Activated T-helper 1 cell treated with anti-CD3 and anti-CD28 coated beads, Interleukin-12 subunit alpha, Interleukin-12 subunit beta, Interleukin-2, Interleukin-4 antibody, amounts not matched to agents 30 ng/mL and 10 ng/mL and 1 ng/mL, durations not matched to agents 14 hours and 24 hours and 36 hours (primary cell): Measurements from ENCODE around the gene BARHL1. TPM values are rescaled to one million over a fixed set of nuclear protein-coding genes. Genes with fewer than 3 reads are reported as not detected.

Source experiments
- DNase-seq: peaks from one replicate; pipeline ENCODE4 v3.0.0; 2021; ENCODE audit warnings: low spot score
- H3K27ac Mint-ChIP-seq: one replicate; pipeline ENCODE4 v1.8.0; 2021; ENCODE audit warnings: mild to moderate bottlenecking, mixed read lengths
- H3K27me3 Mint-ChIP-seq: one replicate; pipeline ENCODE4 v1.8.0; 2022; ENCODE audit warnings: mild to moderate bottlenecking, moderate library complexity, mixed read lengths; ENCODE audit not compliant: insufficient read depth
- H3K36me3 Mint-ChIP-seq: one replicate; pipeline ENCODE4 v1.8.0; 2021; ENCODE audit warnings: low read depth, mixed read lengths
- H3K4me1 Mint-ChIP-seq: one replicate; pipeline ENCODE4 v1.8.0; 2021; ENCODE audit warnings: low read depth, mixed read lengths
- H3K4me3 Mint-ChIP-seq: one replicate; pipeline ENCODE4 v1.8.0; 2021; ENCODE audit warnings: mild to moderate bottlenecking, moderate library complexity, mixed read lengths
- H3K9me3 Mint-ChIP-seq: one replicate; pipeline ENCODE4 v1.8.0; 2021; ENCODE audit warnings: mixed read lengths
- intact Hi-C: fragments of 100-400 bp; cut with micrococcal nuclease; formaldehyde crosslinking; loops from one replicate; pipeline ENCODE4 v1.15.1; 2024
- total RNA-seq: library from RNA; stranded (reverse); gene quantifications from 2 replicates; pipeline ENCODE4 v1.2.3, GENCODE V29; 2022

Gene BARHL1
- total RNA-seq, 1 donor from 2014 or later: not detected

GRCh38 chr9:132547052-132547431 lies 35.4 kb upstream of the BARHL1 start:
- H3K4me3 Mint-ChIP-seq: no peak overlapping the region
- intact Hi-C loops: no loop called here
- H3K27ac Mint-ChIP-seq: no peak overlapping the region
- no peaks in the 10 kb centered on the region for H3K9me3 Mint-ChIP-seq
- H3K36me3 Mint-ChIP-seq: no peaks in the 10 kb centered on the region
- no peaks in the 10 kb centered on the region for H3K4me1 Mint-ChIP-seq
- peaks cover 10% of the 10 kb centered on the region for H3K27me3 Mint-ChIP-seq
- no peak for DNase-seq

- Mint-ChIP-seq H3K27me3 (peaks cover 10% of the 10 kb centered on the region), H3K4me1 (no peaks in the 10 kb centered on the region), H3K4me3 (no peak overlapping the region), H3K9me3 (no peaks in the 10 kb centered on the region), H3K27ac (no peak overlapping the region), H3K36me3 (no peaks in the 10 kb centered on the region)
- DNase-seq: no peak
- intact Hi-C loops: no loop called here
These were observed 35.0 kb upstream of the BARHL1 start for GRCh38 chr9:132547436-132547835.

- no peaks in the 10 kb centered on the region for H3K4me1 Mint-ChIP-seq
- H3K27me3 Mint-ChIP-seq: peaks cover 10% of the 10 kb centered on the region
- no peak for DNase-seq
- H3K4me3 Mint-ChIP-seq: no peak overlapping the region
- H3K9me3 Mint-ChIP-seq: no peaks in the 10 kb centered on the region
- no peaks in the 10 kb centered on the region for H3K36me3 Mint-ChIP-seq
- intact Hi-C loops: no loop called here
- no peak overlapping the region for H3K27ac Mint-ChIP-seq
These were observed 34.3 kb upstream of the BARHL1 start for GRCh38 chr9:132547976-132548730.

GRCh38 chr9:132548751-132549640 lies 33.4 kb upstream of the BARHL1 start:
- Mint-ChIP-seq H3K9me3 (no peaks in the 10 kb centered on the region), H3K4me3 (no peak overlapping the region), H3K27ac (no peak overlapping the region), H3K36me3 (no peaks in the 10 kb centered on the region), H3K27me3 (peaks cover 10% of the 10 kb centered on the region), H3K4me1 (no peaks in the 10 kb centered on the region)
- intact Hi-C loops: no loop called here
- DNase-seq: no peak

GRCh38 chr9:132551556-132551955 lies 30.9 kb upstream of the BARHL1 start:
- Mint-ChIP-seq H3K36me3 (no peaks in the 10 kb centered on the region), H3K27ac (no peak overlapping the region), H3K4me1 (no peaks in the 10 kb centered on the region), H3K27me3 (peaks cover 6% of the 10 kb centered on the region), H3K4me3 (no peak overlapping the region), H3K9me3 (no peaks in the 10 kb centered on the region)
- intact Hi-C loops: no loop called here
- DNase-seq: no peak

GRCh38 chr9:132552041-132552440 lies 30.4 kb upstream of the BARHL1 start:
- H3K27me3 Mint-ChIP-seq: peaks cover 6% of the 10 kb centered on the region
- intact Hi-C loops: no loop called here
- H3K4me3 Mint-ChIP-seq: no peak overlapping the region
- no peak overlapping the region for H3K27ac Mint-ChIP-seq
- no peaks in the 10 kb centered on the region for H3K9me3 Mint-ChIP-seq
- H3K4me1 Mint-ChIP-seq: no peaks in the 10 kb centered on the region
- no peaks in the 10 kb centered on the region for H3K36me3 Mint-ChIP-seq
- no peak for DNase-seq

- Mint-ChIP-seq H3K36me3 (no peaks in the 10 kb centered on the region), H3K4me1 (no peaks in the 10 kb centered on the region)
These were observed 27.7 kb upstream of the BARHL1 start for GRCh38 chr9:132554755-132555154.

GRCh38 chr9:132555528-132555927 lies 26.9 kb upstream of the BARHL1 start:
- H3K27ac Mint-ChIP-seq: no peak overlapping the region
- H3K36me3 Mint-ChIP-seq: no peaks in the 10 kb centered on the region
- no peak overlapping the region for H3K4me3 Mint-ChIP-seq
- no peaks in the 10 kb centered on the region for H3K9me3 Mint-ChIP-seq
- peaks cover 8% of the 10 kb centered on the region for H3K27me3 Mint-ChIP-seq
- H3K4me1 Mint-ChIP-seq: no peaks in the 10 kb centered on the region
- intact Hi-C loops: no loop called here
- DNase-seq: no peak

More at GRCh38 chr9:132554755-132555154, 27.7 kb upstream of the BARHL1 start:
- no peak for DNase-seq
- no peak overlapping the region for H3K27ac Mint-ChIP-seq
- H3K9me3 Mint-ChIP-seq: no peaks in the 10 kb centered on the region
- intact Hi-C loops: no loop called here
- peaks cover 5% of the 10 kb centered on the region for H3K27me3 Mint-ChIP-seq
- no peak overlapping the region for H3K4me3 Mint-ChIP-seq

GRCh38 chr9:132556235-132556634 lies 26.2 kb upstream of the BARHL1 start:
- no peak overlapping the region for H3K4me3 Mint-ChIP-seq
- H3K27me3 Mint-ChIP-seq: peaks cover 10% of the 10 kb centered on the region

GRCh38 chr9:132556714-132557113 lies 25.7 kb upstream of the BARHL1 start:
- intact Hi-C loops: no loop called here
- no peak overlapping the region for H3K27ac Mint-ChIP-seq
- no peaks in the 10 kb centered on the region for H3K36me3 Mint-ChIP-seq

More at GRCh38 chr9:132556235-132556634, 26.2 kb upstream of the BARHL1 start:
- no peak for DNase-seq
- H3K4me1 Mint-ChIP-seq: peaks cover 5% of the 10 kb centered on the region
- no peak overlapping the region for H3K27ac Mint-ChIP-seq
- no peaks in the 10 kb centered on the region for H3K9me3 Mint-ChIP-seq
- no peaks in the 10 kb centered on the region for H3K36me3 Mint-ChIP-seq
- intact Hi-C loops: no loop called here

GRCh38 chr9:132557159-132557558 lies 25.2 kb upstream of the BARHL1 start:
- peaks cover 11% of the 10 kb centered on the region for H3K27me3 Mint-ChIP-seq
- intact Hi-C loops: no loop called here
- no peak overlapping the region for H3K27ac Mint-ChIP-seq
- H3K4me1 Mint-ChIP-seq: peaks cover 5% of the 10 kb centered on the region
- DNase-seq: no peak
- no peaks in the 10 kb centered on the region for H3K9me3 Mint-ChIP-seq
- no peaks in the 10 kb centered on the region for H3K36me3 Mint-ChIP-seq
- no peak overlapping the region for H3K4me3 Mint-ChIP-seq

More at GRCh38 chr9:132556714-132557113, 25.7 kb upstream of the BARHL1 start:
- peaks cover 10% of the 10 kb centered on the region for H3K27me3 Mint-ChIP-seq
- no peak overlapping the region for H3K4me3 Mint-ChIP-seq
- no peak for DNase-seq
- H3K9me3 Mint-ChIP-seq: no peaks in the 10 kb centered on the region
- H3K4me1 Mint-ChIP-seq: peaks cover 5% of the 10 kb centered on the region

GRCh38 chr9:132559711-132560110 lies 22.7 kb upstream of the BARHL1 start:
- Mint-ChIP-seq H3K36me3 (no peaks in the 10 kb centered on the region), H3K4me3 (no peak overlapping the region), H3K27ac (no peak overlapping the region), H3K4me1 (peaks cover 5% of the 10 kb centered on the region), H3K27me3 (peaks cover 18% of the 10 kb centered on the region), H3K9me3 (no peaks in the 10 kb centered on the region)
- intact Hi-C loops: no loop called here
- DNase-seq: no peak

GRCh38 chr9:132560616-132561202 lies 21.7 kb upstream of the BARHL1 start:
- Mint-ChIP-seq H3K9me3 (no peaks in the 10 kb centered on the region), H3K36me3 (no peaks in the 10 kb centered on the region), H3K4me1 (peaks cover 5% of the 10 kb centered on the region), H3K4me3 (no peak overlapping the region), H3K27ac (no peak overlapping the region), H3K27me3 (peaks cover 21% of the 10 kb centered on the region)
- intact Hi-C loops: no loop called here
- DNase-seq: no peak
